Amniotic stem cell (primary cell): ENCODE results near the gene AGBL4.

Source experiments
- DNase-seq: peaks from one replicate; lab custom pipeline; 2025; lab: John Stamatoyannopoulos, UW

Gene AGBL4

DNA sequence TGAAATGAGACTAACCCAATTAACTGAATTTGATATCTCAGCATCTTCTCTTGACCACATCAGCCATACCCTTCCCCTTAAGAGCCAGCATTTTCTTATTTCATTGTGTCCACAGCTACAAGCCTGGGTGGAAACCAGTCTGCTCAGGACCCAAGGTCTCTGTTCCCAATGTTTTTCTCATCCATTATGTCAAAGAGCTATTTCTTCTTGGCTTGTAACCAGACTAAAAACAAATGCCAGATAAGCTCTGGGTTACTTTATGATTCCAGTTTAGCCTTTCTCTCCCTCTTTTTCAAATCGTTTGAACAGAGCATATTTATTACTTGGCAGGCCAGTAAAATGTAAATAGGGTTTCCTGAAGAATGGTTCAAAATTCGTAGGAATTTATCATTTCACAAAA is 1442.5 kb downstream of the AGBL4 start:
- no peak for DNase-seq

- no peak for DNase-seq
These were observed 1447.2 kb downstream of the AGBL4 start for GRCh38 chr1:48576565-48576964.

- DNase-seq = peak; percentile 6
These were observed 1451.0 kb downstream of the AGBL4 start for GRCh38 chr1:48572646-48573258.

- no peak for DNase-seq
These were observed 1451.6 kb downstream of the AGBL4 start for GRCh38 chr1:48572134-48572533.

DNA sequence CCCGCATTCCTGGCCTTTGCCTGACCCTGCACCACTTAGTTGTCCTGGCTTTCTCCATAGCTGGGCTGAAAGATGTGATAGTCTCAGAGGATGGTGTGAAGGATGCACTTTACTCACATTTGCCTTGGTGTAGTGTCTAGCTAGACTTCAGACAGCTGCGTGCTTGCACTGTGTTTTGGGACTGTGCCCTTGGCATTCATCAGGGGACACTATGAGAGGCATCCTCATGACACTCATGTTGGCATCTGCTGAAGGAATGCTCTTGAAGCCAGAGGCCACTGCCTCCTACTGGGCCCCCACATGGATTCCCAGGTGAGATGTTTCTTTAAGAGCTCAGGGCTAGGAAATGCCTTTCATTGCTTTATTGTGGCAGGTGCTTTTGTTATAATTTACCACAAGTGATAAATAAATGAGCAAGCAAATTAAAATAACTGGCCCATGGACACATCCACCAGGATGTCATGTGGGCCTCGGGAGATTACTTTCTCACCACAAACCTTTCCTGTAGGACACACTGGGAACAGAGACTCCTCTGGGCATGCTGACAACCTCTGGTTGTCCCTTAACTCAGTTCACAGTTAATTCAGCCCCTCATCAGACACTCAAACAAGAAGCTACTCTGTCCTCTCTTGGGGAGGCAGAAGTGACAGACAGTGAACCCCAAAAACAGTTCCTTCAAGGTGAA is 1452.3 kb downstream of the AGBL4 start:
- DNase-seq = no peak

DNA sequence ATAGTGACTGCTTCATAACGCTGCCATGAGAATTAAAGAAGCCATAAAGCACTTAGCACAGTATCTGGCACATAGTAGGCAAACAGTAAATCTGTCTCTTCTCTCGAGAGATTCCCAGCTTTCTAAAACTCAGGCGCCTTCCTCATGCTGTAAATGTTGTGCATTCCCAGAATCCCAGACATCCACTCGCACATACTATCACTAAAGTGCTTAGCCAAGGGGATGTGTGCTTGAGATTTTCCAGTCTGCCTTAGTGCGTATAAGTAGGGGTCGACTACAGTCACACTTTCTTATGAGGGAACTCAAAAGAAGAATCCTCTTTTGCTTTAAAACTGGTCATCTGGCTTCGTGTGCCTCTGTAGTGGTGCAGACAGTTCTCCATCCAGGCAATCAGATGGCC is 1453.2 kb downstream of the AGBL4 start:
- no peak for DNase-seq

DNA sequence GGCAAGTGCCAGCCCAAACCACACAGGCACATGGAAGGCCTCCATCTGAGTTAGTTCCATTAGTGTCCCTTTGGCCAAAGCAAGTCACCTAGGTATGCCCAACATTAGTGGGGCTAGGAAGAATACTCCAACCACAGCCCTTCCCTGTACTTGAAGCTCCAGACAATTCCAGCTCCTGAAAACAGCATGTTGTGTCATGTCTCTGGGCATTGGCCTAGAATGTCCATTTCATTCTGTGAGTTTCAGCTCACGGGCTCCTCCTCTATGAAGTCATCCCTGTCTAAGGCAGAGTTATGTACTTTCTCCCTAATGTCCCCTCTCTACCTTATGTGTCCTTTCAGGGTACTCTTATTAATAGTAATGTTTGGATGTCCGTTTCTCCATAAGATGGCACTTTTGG is 1455.3 kb downstream of the AGBL4 start:
- DNase-seq = no peak

GRCh38 chr1:48566492-48566891 is 1457.3 kb downstream of the AGBL4 start:
- DNase-seq = no peak

DNA sequence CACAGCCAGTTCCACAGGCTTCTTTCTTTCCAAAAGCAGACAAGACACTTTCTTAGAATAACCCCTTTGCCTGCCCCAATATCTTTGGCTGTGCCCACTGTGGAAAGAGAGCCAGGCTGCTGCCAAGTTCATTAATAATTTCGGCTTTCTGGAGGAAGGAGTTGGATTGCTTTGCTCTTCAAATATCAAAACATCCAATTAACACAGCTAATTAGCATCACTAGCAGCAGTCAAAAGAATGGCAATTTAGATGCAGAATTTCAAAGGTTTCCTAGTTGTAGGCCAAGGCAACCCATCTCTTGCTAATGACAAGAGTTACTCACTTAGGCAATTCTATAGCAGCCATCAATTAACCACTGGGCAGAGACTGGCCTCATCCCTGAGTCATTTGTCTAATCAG is 1460.7 kb downstream of the AGBL4 start:
- no peak for DNase-seq

- DNase-seq = no peak
These were observed 1462.3 kb downstream of the AGBL4 start for GRCh38 chr1:48561444-48561843.

DNA sequence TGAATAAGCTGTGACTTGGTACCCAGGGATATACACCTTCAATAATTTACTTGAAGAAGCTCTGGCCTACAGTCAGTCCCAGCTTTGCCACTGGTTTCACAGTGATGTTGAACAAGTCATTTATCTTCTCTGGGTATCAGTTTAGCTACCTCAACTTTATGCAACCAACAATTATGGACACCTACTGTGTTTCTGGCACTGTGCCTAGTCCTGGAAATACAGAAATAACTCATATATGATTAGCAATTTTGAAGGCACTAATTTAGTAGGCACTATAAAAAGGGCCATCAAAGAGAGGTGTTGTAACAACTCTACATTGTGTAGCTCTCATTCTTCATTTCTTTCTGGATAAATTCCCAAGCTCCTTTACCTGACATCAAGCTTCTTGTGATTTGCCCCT is 1463.2 kb downstream of the AGBL4 start:
- no peak for DNase-seq

DNA sequence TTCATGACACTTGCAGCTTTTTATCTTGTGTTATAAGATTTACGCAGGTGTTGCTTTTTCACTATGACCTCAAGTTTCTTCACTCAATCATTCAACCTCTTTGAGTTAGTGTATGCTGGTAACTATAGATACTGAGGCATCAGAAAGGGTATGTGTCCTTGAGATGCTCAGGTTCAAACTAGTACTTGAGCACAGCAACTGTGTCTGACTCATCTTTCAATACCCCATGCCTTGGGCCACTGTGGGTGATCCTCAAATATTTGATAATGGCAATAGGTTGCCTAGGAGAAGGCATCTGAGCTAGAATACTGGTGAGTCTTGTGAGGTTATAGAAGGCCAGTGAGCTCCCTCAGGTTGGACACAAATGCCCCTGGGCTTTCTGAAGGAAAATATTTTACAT is 1463.6 kb downstream of the AGBL4 start:
- DNase-seq = no peak

GRCh38 chr1:48558366-48558765 is 1465.4 kb downstream of the AGBL4 start:
- no peak for DNase-seq

DNA sequence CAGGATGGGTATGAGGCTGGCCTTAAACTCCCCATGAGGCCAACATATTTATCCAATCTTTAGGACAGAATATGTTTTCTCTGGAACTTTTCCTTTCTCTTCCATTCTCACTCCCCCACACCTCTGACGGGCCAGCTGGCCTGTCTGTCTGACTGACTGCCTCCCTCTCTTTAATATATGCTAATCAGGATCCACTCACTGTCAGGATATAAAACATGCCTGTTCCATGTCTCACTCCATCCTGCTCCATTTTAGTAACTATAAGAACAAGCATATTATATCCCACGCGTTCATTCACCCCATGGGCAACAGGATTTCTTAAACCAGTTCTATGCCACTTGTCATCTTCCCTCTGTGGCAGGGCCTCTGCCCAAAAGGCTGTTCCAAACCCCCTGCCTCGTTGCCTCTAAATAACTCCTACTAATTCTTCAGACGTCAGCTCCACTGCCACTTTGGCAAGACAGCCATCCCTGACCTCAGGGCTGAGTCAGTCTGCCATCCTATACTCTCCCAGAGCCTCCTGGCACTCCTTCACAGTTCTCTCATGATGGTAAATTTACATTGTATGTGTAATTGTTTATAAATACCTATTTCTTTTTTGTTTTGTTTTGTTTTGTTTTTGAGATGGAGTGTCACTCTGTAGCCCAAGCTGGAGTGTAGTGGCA is 1467.4 kb downstream of the AGBL4 start:
- no peak for DNase-seq

DNA sequence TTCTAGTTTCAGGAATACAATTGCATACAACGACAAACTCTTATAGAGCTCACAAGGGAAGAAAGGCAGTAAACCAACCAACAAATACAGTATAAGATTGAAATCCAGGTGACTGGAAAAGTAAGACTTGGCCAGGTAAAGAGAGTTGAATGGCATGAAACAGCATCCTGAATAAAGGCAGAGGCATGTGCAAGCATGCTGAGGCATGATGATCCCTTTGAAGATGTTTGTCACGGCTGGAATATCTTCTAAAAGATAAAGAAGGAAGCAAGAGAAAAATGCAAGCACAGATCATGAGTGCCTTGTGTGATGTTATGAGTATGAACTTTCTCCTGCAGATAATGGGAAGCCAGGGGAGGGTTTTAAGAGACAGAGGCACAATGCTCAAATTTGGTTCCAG is 1468.5 kb downstream of the AGBL4 start:
- DNase-seq = no peak

- no peak for DNase-seq
These were observed 1470.7 kb downstream of the AGBL4 start for GRCh38 chr1:48552903-48553606.

GRCh38 chr1:48552420-48552819 is 1471.3 kb downstream of the AGBL4 start:
- no peak for DNase-seq

DNA sequence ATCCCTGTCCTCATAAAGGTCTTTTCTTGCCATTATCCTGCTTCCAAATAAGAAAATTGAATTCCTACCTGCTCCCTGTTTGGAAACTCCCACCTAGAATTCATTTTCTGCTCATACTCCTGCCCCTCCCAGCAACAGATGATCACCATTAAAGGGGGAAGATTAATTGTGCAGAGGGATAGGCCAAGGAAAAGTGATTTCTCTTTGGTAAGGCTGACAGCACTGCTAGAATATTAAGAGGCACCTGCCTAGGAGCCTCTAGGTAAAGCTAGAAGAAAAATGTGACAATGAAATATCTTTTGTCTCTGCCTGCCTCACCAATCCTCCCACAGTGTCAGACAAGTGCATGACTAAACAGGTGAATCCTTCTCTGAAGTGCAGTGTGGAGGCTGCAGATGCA is 1474.8 kb downstream of the AGBL4 start:
- no peak for DNase-seq

- no peak for DNase-seq
These were observed 1476.1 kb downstream of the AGBL4 start for GRCh38 chr1:48547561-48548220.

- no peak for DNase-seq
These were observed 1479.9 kb downstream of the AGBL4 start for GRCh38 chr1:48543854-48544253.

DNA sequence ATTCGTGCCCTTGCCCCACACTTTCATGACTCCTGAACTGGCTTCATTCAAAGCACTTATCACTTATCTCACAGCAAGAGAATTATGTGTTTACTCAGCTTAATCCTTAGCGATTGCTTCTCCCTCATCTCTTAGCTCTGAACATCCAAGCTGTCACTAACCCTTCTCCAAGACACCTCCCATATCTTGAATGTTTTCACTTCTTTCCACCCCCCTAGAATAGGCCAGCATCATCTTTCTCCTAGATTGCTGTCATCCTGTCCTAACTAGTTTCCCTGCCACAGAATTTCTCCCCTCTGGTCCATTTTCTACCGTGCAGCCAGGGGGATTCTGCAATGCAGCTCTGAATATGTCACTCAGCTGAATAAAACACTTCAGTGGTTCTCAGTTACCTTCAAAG is 1483.2 kb downstream of the AGBL4 start:
- no peak for DNase-seq

- DNase-seq = no peak
These were observed 1487.3 kb downstream of the AGBL4 start for GRCh38 chr1:48536477-48536876.
